GM11168 (cell line): ENCODE data around the gene RPS27L.

Experiments
- in situ Hi-C: fragments of 300-500 bp; cut with MboI; formaldehyde crosslinking; loops from one replicate; pipeline ENCODE4 v1.12.0; 2022; ENCODE audit warnings: low sequenced_read_pairs; ENCODE audit not compliant: unreplicated experiment

The RPS27L gene

GRCh38 chr15:63188247-63188925 lies 31.1 kb upstream of the RPS27L start:
- in situ Hi-C loops, result no loop called here

- in situ Hi-C loops, result no loop called here
Measured at GRCh38 chr15:63187589-63188226, 30.4 kb upstream of the RPS27L start.

GRCh38 chr15:63186065-63186464 lies 28.8 kb upstream of the RPS27L start:
- in situ Hi-C loops, result no loop called here

- in situ Hi-C loops, result no loop called here
Measured at GRCh38 chr15:63185206-63185605, 27.9 kb upstream of the RPS27L start.

- in situ Hi-C loops, result no loop called here
Measured at GRCh38 chr15:63181648-63182047, 24.4 kb upstream of the RPS27L start.

GRCh38 chr15:63180746-63181145 lies 23.5 kb upstream of the RPS27L start:
- in situ Hi-C loops, result no loop called here

- in situ Hi-C loops, result no loop called here
Measured at GRCh38 chr15:63178034-63178433, 20.8 kb upstream of the RPS27L start.

GRCh38 chr15:63176302-63176701 lies 19.0 kb upstream of the RPS27L start:
- in situ Hi-C loops, result no loop called here

GRCh38 chr15:63172851-63173451 lies 15.7 kb upstream of the RPS27L start:
- in situ Hi-C loops, result no loop called here

GRCh38 chr15:63172376-63172775 lies 15.1 kb upstream of the RPS27L start:
- in situ Hi-C loops, result no loop called here

GRCh38 chr15:63169788-63170187 lies 12.5 kb upstream of the RPS27L start:
- in situ Hi-C loops, result no loop called here

GRCh38 chr15:63166219-63166618 lies 8.9 kb upstream of the RPS27L start:
- in situ Hi-C loops, result no loop called here

- in situ Hi-C loops, result no loop called here
Measured at GRCh38 chr15:63165166-63165859, 8.0 kb upstream of the RPS27L start.

GRCh38 chr15:63163217-63163616 lies 5.9 kb upstream of the RPS27L start:
- in situ Hi-C loops, result no loop called here

- in situ Hi-C loops, result no loop called here
Measured at GRCh38 chr15:63160638-63161037, 3.4 kb upstream of the RPS27L start.

- in situ Hi-C loops, result no loop called here
Measured at GRCh38 chr15:63157891-63158431, 684 bp upstream of the RPS27L start.

- in situ Hi-C loops, result no loop called here
Measured at GRCh38 chr15:63156755-63157117, 541 bp downstream of the RPS27L start.

GRCh38 chr15:63156086-63156710 lies 1.1 kb downstream of the RPS27L start:
- in situ Hi-C loops, result no loop called here

- in situ Hi-C loops, result no loop called here
Measured at GRCh38 chr15:63155486-63155885, 1.8 kb downstream of the RPS27L start.

- in situ Hi-C loops, result no loop called here
Measured at GRCh38 chr15:63151665-63152064, 5.6 kb downstream of the RPS27L start.
